ENCODE results near the gene RTF2. TPM values are rescaled to one million over a fixed set of nuclear protein-coding genes. Genes with fewer than 3 reads are reported as not detected.

Gene RTF2, protein sequence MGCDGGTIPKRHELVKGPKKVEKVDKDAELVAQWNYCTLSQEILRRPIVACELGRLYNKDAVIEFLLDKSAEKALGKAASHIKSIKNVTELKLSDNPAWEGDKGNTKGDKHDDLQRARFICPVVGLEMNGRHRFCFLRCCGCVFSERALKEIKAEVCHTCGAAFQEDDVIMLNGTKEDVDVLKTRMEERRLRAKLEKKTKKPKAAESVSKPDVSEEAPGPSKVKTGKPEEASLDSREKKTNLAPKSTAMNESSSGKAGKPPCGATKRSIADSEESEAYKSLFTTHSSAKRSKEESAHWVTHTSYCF
- 65.5 and 97.5 TPM in 2 replicates for total RNA-seq (ENCODE audit: low replicate concordance)

DNA sequence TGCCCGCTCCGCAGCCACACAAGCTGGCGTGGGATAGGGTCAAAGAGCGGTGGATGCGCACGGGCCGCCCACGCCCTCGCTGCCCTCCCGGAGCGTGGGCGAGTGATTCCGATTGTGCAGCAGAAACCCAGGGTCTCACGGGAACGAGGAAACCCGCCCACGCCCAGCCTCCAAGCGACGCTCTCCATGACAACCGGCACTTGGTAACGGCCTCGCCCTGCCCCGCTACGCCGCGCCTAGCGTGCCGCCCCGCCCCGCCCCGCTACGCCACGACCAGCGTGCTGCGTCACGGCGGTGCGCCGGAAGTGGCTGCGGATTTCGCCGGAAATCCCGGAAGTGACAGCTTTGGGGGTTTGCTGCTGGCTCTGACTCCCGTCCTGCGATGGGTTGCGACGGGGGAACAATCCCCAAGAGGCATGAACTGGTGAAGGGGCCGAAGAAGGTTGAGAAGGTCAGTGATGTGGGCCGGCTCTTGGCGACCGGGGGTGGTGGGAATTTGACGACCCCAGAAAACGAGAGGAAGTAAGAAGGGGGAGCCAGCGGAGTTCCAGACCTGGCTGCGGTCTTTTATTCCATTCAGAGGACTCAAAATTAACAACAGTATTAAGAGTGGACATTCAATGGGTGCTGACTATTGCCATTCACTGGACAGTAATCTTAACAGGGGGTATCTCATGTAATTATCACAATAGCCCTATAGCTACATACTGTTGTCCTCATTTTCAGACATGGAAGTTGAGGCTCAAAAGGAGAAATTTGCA is at the start of gene RTF2:
Gene RTF2 (plus strand): TSS at position 312 of the 761 bp plus-strand sequence. CDS start 71 bp downstream, at position 383.

DNA sequence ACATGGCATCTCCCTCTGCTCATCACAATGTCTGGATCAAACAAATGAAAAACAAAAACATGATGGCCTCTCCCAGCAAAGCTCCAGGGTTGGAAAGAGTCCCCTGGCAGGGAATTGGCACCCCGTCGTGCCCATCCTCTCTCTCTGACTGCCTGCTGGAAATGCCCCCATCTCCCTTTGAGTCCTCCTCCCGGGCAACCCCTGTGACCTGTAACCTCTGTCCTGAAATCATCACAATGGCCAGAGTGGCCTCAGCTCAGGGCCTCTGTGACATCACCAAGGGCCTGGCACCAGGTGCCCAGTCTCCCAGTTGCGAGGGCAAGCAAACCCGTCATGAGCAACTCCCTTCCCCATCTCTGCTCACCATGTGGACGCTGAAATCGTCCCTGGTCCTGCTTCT is 56.0 kb downstream of the RTF2 start, which contains the start of gene FAM209A:
Gene FAM209A (plus strand): TSS at position 301 of the 400 bp plus-strand sequence. CDS start 65 bp downstream, at position 366.

DNA sequence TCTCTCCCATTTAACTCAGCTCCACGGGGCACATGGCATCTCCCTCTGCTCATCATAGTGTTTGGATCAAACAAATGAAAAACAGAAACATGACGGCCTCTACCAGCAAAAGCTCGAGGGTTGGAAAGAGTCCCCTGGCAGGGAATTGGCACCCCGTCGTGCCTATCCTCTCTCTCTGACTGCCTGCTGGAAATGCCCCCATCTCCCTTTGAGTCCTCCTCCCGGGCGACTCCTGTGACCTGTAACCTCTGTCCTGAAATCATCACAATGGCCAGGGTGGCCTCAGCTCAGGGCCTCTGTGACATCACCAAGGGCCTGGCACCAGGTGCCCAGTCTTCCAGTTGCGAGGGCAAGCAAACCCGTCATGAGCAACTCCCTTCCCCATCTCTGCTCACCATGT is 64.5 kb downstream of the RTF2 start, which contains the start of gene FAM209B:
Gene FAM209B (plus strand): TSS at position 301 of the 400 bp plus-strand sequence. CDS start 96 bp downstream, at position 397.

Other genes with a start within 250 kb of the RTF2 start
- gene MC3R, start 219.9 kb upstream of the RTF2 start, total RNA-seq (ENCODE audit: low replicate concordance): not detected in 2 replicates
- 24.9 and 47.4 TPM in 2 replicates for gene FAM210B, start 109.7 kb upstream of the RTF2 start, total RNA-seq (ENCODE audit: low replicate concordance)
- gene AURKA, start 76.4 kb upstream of the RTF2 start, total RNA-seq (ENCODE audit: low replicate concordance): 1.9 and 11.0 TPM in 2 replicates
- 21.3 and 26.9 TPM in 2 replicates for gene CSTF1, start 76.0 kb upstream of the RTF2 start, total RNA-seq (ENCODE audit: low replicate concordance)
- gene CASS4, start 56.4 kb upstream of the RTF2 start, total RNA-seq (ENCODE audit: low replicate concordance): 0.12 and 0.38 TPM in 2 replicates
- gene FAM209A, start 56.1 kb downstream of the RTF2 start, total RNA-seq (ENCODE audit: low replicate concordance): not detected in 2 replicates
- 0.23 TPM in 1 of 2 replicates, not detected in the other for gene FAM209B, start 64.6 kb downstream of the RTF2 start, total RNA-seq (ENCODE audit: low replicate concordance)
- gene TFAP2C, start 160.7 kb downstream of the RTF2 start, total RNA-seq (ENCODE audit: low replicate concordance): 1.8 TPM in 1 of 2 replicates, not detected in the other